Esophagus muscularis mucosa (tissue), 4 donors: ENCODE results near the gene P3H3.

Source experiments
- EP300 ChIP-seq: sonication (generic); formaldehyde crosslinking; IDR thresholded peaks from one replicate; pipeline ENCODE4 v1.6.1; 2017; ENCODE audit warnings: antibody characterized with exemption
- POLR2A ChIP-seq: fragments of 450-650 bp; IDR thresholded peaks from one replicate; pipeline ENCODE4 v1.6.1; 2017; ENCODE audit warnings: antibody characterized with exemption, moderate library complexity, mild to moderate bottlenecking, low read depth
- TF ChIP-seq, protein P1 (sequence below), 3 experiments: fragments of 200-600 bp in 2 of 3; fragments of 450-650 bp in 1 of 3; sonication (generic) in 2 of 3; IDR thresholded peaks; one replicate each; pipeline ENCODE4 v1.5.1; 2017 to 2019; ENCODE audit warnings: antibody characterized with exemption in 3 of 3, mild to moderate bottlenecking in 2 of 3, moderate library complexity in 1 of 3

DNA sequence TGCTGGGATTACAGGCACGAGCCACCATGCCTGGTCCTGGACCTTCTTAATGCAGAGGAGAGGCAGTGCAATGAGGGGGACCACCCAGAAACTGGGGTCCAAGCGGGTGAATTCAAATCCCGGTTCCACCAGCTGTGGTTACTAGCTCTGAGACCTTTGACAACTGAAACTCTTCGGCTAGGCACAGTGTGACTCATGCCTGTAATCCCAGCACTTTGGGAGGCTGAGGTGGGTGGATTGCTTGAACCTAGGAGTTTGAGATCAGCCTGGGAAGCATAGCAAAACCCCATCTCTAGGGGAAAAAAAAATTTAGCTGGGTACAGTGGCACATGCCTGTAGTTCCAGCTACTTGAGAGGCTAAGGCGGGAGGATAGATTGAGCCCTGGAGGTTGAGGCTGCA is 43.9 kb upstream of the P3H3 start:
- TF ChIP-seq, protein P1, sequence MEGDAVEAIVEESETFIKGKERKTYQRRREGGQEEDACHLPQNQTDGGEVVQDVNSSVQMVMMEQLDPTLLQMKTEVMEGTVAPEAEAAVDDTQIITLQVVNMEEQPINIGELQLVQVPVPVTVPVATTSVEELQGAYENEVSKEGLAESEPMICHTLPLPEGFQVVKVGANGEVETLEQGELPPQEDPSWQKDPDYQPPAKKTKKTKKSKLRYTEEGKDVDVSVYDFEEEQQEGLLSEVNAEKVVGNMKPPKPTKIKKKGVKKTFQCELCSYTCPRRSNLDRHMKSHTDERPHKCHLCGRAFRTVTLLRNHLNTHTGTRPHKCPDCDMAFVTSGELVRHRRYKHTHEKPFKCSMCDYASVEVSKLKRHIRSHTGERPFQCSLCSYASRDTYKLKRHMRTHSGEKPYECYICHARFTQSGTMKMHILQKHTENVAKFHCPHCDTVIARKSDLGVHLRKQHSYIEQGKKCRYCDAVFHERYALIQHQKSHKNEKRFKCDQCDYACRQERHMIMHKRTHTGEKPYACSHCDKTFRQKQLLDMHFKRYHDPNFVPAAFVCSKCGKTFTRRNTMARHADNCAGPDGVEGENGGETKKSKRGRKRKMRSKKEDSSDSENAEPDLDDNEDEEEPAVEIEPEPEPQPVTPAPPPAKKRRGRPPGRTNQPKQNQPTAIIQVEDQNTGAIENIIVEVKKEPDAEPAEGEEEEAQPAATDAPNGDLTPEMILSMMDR (IDR thresholded peaks at IDR 0.05): no peak
- TF ChIP-seq EP300 (no peak), POLR2A (no peak)
